Epidermal melanocyte (primary cell): ENCODE results near the gene FAM83D.
A peak's percentile ranks its signal among the peaks of the same experiment; 100 is the strongest.

Source experiments
- DNase-seq: peaks from one replicate; pipeline ENCODE4 v3.0.0; 2011; ENCODE audit warnings: low spot score; ENCODE audit not compliant: insufficient read length

Gene FAM83D, protein sequence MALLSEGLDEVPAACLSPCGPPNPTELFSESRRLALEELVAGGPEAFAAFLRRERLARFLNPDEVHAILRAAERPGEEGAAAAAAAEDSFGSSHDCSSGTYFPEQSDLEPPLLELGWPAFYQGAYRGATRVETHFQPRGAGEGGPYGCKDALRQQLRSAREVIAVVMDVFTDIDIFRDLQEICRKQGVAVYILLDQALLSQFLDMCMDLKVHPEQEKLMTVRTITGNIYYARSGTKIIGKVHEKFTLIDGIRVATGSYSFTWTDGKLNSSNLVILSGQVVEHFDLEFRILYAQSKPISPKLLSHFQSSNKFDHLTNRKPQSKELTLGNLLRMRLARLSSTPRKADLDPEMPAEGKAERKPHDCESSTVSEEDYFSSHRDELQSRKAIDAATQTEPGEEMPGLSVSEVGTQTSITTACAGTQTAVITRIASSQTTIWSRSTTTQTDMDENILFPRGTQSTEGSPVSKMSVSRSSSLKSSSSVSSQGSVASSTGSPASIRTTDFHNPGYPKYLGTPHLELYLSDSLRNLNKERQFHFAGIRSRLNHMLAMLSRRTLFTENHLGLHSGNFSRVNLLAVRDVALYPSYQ

DNA sequence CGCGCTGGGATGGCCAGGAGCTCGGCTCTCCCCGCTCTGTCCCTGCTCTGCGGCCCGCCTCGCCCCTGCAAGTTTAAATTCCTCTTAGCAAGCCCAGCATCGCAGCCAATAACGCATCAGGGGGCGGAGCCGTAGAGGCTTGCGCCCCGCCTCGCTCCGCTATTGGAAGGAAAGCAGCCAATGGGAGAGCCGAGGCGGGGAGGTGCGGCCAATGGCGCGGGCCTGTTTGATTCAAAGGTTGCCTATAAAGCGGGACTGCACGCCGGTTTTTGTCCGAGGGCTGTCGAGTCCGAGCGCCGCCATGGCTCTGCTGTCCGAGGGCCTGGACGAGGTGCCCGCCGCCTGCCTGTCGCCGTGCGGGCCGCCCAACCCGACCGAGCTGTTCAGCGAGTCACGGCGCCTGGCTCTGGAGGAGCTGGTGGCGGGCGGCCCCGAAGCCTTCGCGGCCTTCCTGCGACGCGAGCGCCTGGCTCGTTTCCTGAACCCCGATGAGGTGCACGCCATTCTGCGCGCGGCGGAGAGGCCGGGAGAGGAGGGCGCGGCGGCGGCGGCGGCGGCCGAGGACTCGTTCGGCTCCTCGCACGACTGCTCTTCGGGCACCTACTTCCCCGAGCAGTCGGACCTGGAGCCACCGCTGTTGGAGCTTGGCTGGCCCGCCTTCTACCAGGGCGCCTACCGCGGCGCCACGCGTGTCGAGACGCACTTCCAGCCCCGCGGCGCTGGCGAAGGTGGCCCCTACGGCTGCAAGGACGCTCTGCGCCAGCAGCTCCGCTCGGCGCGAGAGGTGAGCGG lies at the start of gene FAM83D:
FAM83D (plus strand) TSS at position 276 of the 792 bp plus-strand sequence; CDS start at position 302, 26 bp downstream.
- peak; percentile 99 for DNase-seq

DNA sequence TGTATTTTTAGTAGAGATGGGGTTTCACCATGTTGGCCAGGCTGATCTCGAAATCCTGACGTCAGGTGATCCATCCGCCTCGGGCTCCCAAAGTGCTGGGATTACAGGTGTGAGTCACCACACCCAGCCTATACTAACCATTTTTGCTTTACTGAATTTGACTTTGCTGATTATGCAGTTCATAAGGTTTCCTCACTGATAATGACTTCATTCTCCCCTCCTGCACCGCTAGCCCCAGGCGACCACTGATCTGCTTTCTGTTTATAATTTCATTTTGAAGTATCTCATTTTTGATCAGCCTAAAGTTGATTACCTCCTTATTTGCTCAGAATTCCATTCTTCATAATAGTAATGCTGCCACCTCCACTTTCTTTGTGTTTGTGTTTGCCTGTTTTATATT lies 48.7 kb upstream of the FAM83D start:
- DNase-seq: no peak

DNA sequence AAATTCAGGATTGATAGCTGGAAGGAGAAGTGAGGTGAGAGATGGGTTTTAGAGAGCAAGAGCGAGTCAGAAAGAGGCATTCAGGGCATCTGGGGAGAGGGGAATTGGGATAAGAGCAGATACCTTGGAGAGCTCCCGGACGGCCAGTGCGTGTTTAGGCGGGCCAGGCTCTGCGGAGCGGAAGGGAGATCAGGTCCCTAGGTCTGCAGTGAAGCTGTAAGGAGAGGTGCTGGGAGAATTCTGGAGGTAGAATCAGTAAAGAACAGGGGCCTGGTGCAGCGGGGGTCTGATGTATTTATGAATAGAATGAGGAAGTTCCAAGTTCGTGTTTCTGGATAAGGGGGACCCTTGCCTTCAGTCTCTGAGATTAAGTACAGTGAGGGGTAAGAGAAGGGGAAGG lies 47.4 kb upstream of the FAM83D start:
- DNase-seq: no peak

DNA sequence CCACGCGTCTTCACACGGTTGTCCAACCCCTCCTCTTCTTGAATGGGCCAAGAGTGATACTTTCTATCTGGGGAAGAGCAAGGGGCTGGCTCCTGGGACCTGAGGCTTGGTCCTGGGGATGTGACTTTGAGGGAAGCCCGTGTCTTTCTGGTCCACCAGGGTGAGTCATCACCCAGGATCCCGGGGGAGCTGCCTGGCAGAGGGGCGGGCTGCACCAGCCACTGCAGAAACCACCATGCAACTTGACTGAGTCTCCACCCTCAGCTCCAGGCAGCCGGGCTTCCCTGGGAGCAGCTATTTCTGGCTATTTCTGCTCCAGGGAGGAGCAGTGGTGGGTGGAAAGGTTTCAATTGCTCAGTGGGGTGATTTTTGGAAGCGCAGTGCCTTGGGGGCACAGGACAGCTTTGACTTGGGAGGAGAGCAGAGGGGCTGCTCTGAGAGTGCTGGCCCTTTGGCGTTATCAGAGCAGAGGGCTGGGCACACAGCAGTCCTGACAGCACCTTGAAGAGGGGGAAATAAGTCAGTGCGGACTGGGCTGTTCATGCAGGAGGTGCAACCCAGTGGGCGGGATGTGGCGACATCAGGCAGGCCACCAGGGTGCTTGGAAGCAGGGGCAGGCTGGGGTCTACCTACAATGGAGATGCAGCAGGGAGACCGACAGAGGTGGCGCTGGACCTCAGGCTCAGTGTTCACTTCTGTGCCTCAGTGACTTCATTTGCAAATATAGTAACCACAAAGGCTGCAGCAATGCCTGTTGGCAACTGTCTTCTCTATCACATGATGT lies 45.1 kb upstream of the FAM83D start:
- DNase-seq: no peak

DNA sequence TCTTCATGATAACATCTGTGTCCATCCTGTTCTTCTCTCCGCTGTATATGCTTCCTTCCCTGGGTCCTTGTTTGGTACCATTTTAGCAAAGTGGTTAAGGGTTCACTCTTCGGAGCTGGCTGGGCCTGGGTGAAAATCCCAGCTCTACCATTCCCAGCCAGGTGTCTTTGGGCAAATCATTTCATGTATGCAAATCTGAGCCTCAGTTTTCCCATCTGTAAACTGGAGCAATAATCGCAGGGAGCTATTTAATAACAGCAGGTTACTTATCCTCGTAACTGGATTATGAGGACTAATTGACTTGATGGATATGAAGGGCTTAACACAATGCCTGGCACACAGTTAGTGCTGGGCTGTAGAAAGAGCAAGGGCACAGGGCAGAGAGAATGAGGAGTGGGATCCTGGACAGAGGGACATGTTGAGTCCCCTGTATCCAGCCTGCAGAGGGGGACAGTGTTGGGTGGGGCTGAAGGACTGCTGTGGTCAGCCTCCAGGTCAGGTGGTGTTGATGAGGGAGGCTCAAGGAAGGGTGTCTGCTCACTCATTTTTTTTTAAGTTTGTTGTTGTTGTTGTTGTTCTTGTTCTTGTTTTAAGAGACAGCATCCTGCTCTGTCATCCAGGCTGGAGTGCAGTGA lies 44.3 kb upstream of the FAM83D start:
- DNase-seq: no peak

DNA sequence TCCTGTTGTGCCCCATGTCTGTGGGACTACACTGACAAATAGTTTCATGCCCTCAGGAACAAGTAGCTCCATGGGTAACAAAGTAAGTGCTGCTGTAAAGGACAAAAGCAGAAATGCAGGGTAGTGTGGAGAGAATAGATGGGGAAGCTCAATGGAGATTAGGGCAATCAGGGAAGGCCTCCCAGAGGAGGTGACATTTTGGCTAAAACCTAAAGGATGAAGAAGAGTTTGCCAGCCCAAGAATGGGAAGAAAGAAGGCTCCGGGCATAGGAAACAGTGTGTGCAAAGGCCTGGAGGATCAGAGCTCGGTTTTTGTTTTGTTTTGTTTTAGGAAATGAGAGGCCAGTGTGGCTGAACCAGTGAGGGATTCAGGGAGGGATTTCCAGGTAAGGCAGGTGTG lies 43.6 kb upstream of the FAM83D start:
- no peak for DNase-seq

DNA sequence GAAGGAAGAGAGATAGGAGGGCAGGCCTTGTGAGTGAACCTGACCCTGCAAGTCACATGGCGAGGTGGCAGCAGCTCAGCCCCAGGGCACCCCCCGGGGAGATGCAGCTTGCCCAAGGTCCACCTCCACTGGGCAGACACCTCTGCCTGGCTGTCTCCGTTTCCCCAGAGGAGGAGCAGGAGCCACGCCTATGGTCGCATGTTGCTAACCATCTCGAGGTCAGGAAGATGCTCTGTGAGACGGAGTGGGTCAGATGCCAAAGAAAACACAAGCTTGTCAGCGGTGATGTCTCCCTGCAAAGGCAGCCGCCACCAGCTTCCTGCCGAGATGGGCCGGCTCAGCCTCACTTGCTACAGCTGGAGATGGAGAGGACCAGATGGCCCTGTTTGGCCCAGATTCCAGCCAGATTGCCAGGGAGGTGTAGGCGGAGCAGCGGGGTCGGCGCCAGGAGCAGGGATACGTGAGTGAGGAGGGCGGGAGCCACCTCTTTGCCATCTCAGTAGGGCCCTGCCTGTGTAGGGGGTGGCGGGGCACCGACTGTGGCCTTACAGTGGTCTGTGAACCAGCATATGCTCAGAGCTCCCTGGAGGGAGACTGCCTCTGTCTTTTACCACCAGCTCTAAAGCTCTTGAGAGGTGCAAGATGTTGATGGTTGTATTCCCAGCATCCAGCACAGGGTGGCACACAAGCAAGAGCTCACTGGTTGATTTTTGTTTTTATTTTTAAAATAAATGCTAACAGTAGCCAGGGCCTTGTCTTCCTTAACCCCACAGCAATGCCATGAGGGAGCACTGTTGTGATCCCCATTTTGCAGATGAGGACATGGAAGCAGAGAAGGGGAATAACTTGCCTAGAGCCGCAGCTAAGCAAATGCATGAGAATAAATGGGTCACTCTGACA lies 42.9 kb upstream of the FAM83D start:
- DNase-seq: no peak

DNA sequence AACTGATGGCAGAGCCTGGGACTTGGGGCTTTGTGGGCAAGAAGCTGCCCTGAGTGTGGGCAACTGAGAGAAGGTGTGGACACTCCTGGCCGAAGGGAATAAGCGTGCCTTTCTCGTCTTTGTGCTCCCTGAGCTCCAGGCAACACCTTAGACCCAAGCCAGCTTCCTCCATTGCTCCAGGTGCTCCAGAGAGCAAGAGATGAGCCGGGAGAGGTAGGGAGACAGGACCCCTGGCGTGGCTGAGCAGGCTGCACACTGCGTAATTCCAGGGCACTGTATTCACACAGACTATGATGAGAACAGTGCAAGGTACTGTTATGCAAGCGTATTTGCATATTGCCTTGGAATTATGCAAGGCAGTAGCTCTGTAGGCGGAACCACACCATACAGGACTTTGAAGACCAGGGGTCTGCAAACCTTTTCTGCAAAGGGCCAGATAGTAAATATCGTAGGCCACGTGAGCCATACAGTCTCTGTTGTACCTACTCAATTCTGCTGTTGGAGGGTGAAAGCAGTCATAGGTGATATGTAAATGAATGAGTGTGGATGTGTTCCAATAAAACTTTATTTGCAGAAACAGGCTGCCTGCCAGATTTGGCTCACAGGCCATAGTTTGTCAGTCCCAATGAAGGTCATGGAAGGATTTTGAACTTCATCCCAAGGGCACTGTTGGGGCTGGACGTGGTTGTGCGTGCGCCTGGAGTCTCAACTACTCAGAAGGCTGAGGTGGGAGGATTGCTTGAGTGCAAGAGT lies 42.1 kb upstream of the FAM83D start:
- DNase-seq: no peak

DNA sequence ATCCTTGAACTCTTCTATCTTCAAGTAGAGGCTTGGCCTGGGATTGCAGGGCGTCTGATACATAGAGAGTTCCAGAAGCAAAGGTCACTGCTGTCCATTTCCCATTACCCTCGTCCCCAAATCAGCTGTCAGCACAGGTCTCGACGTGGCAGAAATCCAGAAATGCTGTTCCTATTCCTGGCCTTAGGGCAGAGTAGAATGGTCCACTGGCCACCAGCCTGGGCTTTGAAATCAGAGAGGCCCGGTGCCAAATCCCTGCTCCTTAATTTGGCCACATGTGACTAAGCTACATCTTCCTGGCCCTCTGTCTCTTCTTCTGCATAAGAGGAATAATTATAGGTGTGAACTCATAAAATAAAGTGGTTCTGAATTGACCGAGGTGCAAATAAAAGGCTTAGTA lies 40.9 kb upstream of the FAM83D start:
- DNase-seq: no peak

DNA sequence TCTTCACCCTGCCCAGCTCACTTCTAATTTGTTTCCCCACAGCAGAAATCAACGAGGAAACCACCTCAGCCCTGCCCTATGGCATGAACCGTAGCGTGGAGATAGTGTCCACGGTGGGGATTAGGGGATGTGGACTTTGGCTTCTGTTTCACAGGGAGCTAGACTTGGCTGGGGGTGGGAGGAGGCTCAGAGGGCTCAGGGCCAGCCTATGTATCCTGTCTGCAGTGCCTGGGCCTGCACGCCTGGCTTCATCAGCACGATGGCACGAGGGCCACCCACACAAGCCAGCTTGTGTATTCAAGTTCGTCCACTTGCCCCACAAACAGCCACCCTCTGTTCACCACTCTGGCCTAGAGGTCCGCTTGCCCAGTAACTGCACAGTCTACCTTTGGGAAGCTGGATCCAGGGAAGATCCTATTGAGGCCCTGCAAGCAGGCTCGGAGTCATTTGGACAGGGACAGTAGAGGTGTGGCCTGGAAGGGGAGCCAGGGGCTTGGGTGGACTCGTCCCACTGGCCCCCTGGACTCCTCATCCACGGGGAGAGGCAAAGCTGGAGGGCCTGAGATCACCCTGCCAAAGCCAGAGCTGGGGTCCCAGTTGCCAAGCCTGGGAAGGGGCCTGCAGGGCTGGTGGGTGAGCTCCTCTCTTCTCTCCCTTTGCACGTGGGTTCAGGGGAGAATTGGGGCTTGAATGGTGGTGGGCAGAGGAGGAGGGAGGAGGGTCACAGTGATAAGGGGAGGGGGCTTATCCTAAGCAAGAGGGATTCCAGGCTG lies 38.0 kb upstream of the FAM83D start:
- no peak for DNase-seq

DNA sequence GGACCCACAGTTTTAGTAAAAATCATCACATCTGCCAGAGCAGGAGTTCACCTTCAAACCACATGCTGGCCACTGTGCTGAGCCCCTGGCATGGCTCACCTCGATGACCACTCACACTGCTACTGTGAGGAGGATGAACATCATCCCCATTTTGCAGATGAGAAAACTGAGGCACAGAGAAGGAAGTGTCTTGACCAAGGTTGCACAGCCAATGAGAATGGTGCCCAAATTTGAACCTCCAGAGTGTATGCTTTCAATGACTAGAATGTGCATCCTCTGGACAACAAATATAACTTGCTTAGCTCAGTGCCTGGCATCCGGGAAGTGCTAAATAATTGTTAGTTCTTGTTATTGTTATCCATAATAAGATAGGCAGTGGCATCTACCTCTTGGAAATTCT lies 37.2 kb upstream of the FAM83D start:
- DNase-seq: no peak

DNA sequence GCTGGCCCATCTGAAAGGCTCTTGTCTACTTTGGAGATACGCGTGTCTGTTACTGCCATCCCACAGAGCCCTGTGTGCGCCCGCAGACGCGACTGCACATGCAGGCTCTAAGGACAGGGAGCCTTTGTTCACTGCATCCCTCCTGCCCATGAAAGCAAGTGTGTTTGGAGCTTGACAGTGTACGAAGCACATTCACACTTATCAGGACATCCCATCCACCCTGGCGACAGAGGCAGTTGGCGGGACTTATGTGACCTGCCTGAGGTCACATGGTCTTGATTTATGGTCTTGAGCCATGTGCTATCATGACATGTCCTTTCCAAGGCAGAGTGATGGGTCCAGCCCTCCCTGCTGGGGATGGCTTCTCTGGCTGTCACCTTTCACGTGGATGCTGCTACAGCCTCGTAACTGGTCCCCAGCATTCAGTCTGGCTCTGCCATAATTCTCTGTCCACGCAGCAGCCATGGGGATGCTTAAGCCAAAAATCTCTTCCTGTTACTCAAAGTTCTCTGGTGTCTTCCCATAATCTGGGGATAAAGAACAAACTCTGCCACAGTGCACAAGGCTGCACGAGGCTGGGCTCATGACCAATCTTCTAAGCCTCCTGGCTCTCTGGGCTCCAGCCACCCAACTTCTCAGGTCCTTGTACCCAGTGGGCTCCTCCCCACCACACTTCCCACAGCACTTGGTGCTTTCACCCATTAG lies 36.3 kb upstream of the FAM83D start:
- DNase-seq: no peak

DNA sequence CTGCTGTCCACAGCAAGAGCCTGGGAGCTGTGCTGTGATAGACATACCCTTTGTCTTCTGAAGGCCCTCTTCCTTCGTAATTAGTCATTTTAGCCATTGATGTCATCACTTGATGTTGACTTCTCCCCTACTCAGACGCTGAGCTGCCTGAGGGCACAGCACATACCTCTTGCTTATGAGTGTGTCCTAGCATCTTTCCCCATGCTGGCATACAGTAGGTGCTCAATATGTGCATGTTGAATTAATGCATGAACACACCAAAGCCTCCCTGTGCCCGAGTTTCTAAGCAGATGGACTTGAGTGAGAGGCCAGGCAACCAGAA lies 35.8 kb upstream of the FAM83D start:
- no peak for DNase-seq

DNA sequence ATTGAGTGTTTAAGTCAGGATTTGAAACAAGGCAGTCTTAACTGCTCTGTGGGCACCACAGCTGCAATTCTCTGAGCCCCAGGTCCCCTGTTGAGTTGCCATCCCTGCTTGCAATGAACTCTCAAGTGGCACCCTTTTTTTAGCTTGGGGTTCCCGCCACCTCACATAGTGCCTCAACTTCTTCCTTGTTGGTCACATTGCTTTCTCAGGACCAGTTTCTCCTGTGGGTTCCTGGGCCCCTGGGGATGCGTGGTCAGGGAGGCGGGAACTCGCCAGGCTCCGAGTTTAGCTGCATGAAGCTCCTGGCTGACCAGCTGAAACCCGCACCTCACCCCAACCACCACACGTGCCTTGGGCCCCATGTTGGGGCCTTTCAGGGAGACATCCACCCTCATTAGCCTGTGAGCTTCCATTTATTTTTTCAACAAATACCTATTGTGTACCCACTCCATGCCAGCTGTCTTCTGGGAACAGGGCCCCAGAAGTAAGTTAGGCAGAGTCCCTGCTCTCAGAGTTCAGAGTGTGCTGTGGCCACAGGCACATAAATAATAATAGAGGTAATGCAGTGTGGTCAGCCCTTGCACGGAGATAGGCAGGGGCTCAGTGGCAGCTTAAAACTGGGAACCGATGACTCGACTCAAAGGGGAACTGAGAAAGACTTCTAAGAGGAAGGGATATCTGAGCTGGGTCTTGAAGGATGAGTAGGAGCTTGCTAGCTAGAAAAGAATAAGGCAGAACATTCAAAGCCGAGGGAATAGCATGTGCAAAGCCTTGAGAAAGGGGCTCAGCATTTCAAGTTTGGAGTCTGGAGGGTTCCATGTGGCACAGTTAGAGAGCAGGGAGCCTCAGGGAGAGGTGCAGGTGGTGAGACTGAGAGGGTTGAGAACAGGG lies 33.9 kb upstream of the FAM83D start:
- DNase-seq: no peak

DNA sequence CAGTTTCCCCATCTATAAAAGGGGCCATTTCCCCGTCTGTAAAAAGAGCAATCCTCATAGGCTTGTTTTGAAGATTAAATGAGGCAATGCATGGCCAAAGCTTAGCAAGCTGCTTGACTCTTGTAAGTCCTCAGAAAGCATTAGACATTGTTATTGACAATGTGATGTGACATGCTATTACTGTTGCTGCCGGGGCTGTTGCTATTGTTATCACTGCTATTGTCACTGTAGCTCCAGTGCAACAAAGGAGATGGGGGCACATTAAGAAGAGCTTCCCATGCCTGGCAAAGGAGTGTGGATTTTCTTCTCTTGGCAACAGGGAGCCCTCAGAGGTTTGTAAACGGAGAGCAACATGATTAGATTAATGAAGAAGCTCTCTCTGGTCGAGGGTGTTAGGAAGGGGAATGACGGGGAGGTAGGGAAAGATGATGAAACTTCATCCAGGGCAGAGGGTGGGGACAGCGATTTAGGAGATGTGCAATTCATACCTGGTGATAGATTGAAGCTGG lies 33.1 kb upstream of the FAM83D start:
- no peak for DNase-seq

DNA sequence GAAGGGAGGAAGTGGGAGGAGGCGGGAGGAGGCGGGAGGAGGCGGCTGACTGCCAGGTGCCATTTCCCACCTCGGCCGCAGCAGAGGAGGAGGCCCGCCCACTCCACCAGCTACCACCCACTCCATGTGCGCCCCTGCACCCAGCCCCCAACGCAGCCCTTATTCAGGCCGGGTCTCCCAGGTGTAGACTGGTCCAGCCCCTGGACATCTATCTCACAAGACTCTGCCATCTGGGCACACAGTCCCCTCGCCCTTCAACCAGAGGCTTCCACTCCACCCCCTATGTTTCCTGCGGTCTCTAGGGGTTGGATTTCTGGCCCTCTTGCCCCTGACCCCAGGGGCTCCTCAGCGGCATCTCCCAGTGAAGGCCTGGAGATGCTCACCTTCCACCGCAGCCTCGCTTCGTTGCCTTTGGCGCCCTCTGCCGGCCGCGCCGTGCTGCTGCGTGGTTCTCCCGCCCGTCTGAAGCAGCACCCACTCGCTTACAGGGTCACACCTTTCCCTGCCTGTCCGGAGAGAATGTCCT lies 32.6 kb upstream of the FAM83D start:
- DNase-seq: peak; percentile 49
